Spleen (tissue), 7 donors: ENCODE measurements around the gene COL4A3.

Source experiments
- POLR2A ChIP-seq, 3 donors: fragments of 450-650 bp; IDR thresholded peaks; one replicate each; pipeline ENCODE4 v1.5.1; 2017; ENCODE audit warnings: antibody characterized with exemption in 3 of 3, mild to moderate bottlenecking in 1 of 3
- TF ChIP-seq, protein P1 (sequence below), 11 experiments: fragments of 200-600 bp in 7 of 11; fragments of 450-650 bp in 4 of 11; sonication (generic) in 4 of 11; IDR thresholded peaks in 8 of 11; conservative IDR thresholded peaks in 3 of 11; 1 replicate in 7 of 11; 2 replicates in 4 of 11; pipeline versions ENCODE4 v1.4.0 to v1.8.0; 2016 to 2021; ENCODE audit warnings: antibody characterized with exemption in 11 of 11, inconsistent platforms in 4 of 11, mild to moderate bottlenecking in 1 of 11
- donor health status: DM: no; HTN: no; CAD: no; lungs with moderate emphysema.
- donor health status: DM: no; HTN: no; CAD: no.
- donor health status: DM: no; HTN: no; CAD: no.

DNA sequence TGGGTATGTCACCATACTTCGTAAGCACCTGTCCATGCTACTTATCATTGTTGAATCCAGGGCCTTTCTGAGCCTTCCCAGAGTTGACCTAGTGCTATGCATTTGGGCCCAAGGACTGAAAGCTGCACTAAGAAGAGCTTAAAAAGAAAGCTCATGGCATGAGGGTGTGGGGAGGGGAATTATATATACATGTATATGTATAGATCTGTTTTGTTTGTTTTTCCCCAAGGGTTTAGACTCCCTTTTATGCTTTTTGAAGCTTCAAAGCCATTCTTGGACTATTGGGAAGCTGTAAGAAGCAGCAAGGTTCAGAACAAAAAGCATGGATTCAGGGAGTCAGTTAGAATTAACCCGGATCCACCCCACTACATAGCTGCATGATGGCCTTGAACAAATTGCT is 183.9 kb downstream of the COL4A3 start:
- no peak for TF ChIP-seq POLR2A (IDR thresholded peaks at IDR 0.05)
- TF ChIP-seq, protein P1, sequence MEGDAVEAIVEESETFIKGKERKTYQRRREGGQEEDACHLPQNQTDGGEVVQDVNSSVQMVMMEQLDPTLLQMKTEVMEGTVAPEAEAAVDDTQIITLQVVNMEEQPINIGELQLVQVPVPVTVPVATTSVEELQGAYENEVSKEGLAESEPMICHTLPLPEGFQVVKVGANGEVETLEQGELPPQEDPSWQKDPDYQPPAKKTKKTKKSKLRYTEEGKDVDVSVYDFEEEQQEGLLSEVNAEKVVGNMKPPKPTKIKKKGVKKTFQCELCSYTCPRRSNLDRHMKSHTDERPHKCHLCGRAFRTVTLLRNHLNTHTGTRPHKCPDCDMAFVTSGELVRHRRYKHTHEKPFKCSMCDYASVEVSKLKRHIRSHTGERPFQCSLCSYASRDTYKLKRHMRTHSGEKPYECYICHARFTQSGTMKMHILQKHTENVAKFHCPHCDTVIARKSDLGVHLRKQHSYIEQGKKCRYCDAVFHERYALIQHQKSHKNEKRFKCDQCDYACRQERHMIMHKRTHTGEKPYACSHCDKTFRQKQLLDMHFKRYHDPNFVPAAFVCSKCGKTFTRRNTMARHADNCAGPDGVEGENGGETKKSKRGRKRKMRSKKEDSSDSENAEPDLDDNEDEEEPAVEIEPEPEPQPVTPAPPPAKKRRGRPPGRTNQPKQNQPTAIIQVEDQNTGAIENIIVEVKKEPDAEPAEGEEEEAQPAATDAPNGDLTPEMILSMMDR (IDR thresholded peaks at IDR 0.05 in 8 of 11, conservative IDR thresholded peaks at IDR 0.05 in 3 of 11) = no peak
